K562 (cell line): Measurements from ENCODE around the gene CDKL1. TPM values are rescaled to one million over a fixed set of nuclear protein-coding genes. Genes with fewer than 3 reads are reported as not detected.

Experiments
- ATAC-seq: fragments of 200-7000 bp; cut with Tn5 transposase; 3 replicates; pipeline ENCODE4 v1.9.1; 2020; ENCODE audit warnings: moderate library complexity
- BruUV-seq: library from RNA; stranded (reverse); fragments of 400-500 nt; replicated peaks from 2 replicates; lab custom pipeline; 2021; lab: Mats Ljungman, UMichigan
- CTCF ChIA-PET: fragments of 300-600 bp; formaldehyde crosslinking; extraction: SDS; loops from one replicate; lab custom pipeline; 2021; ENCODE audit warnings: low intra/inter-chr PET ratio; lab: Yijun Ruan, JAX
- POLR2A ChIA-PET: fragments of 300-600, 350-650 bp; sonication (Branson Sonifier 250); formaldehyde crosslinking; extraction: SDS; loops from one replicate; lab custom pipeline; 2021; ENCODE audit warnings: antibody characterized with exemption, inconsistent platforms; lab: Yijun Ruan, JAX
- DNase-seq, 4 experiments: peaks; one replicate each; pipeline versions ENCODE4 v3.0.0 to v3.0.0-alpha.2; 2011 to 2018; ENCODE audit warnings: low spot score in 3 of 4, mixed read lengths in 3 of 4; ENCODE audit errors: extremely low read depth in 1 of 4
- FAIRE-seq: peaks from 2 replicates; lab custom pipeline; 2011; peaks lifted over from hg19 to GRCh38; lab: Jason Lieb, UNC
- H2AFZ ChIP-seq: 2 replicates; pipeline ENCODE4 v1.6.0; 2011; ENCODE audit warnings: low read depth, low read length, control low read depth, inconsistent platforms
- H3K27ac ChIP-seq: fragments of 200-600 bp; 3 replicates; pipeline ENCODE4 v1.8.0; 2011; ENCODE audit warnings: low read depth, mild to moderate bottlenecking, control low read depth, inconsistent platforms, low read length, moderate library complexity, mixed read lengths; ENCODE audit errors: extremely low read depth
- H3K27me3 ChIP-seq, 2 experiments: fragments of 300-600 bp in 1 of 2; 2 replicates in 1 of 2; 3 replicates in 1 of 2; pipeline versions ENCODE4 v1.6.0 to v1.8.0; 2011; ENCODE audit warnings: inconsistent platforms in 2 of 2, low read length in 2 of 2, mild to moderate bottlenecking in 1 of 2, mixed read lengths in 1 of 2, moderate library complexity in 1 of 2; ENCODE audit not compliant: control insufficient read depth in 2 of 2, insufficient read depth in 2 of 2
- H3K36me3 ChIP-seq: fragments of 300-600 bp; 3 replicates; pipeline ENCODE4 v1.8.0; 2011; ENCODE audit warnings: mild to moderate bottlenecking, low read length, inconsistent platforms; ENCODE audit not compliant: control insufficient read depth, insufficient read depth
- H3K4me1 ChIP-seq, 2 experiments: fragments of 200-600 bp in 1 of 2; replicated peaks in 1 of 2; 2 replicates in 1 of 2; 3 replicates in 1 of 2; pipeline versions ENCODE4 v1.5.1 to v1.8.0; 2011; ENCODE audit warnings: inconsistent platforms in 2 of 2, low read length in 2 of 2, mild to moderate bottlenecking in 1 of 2, mixed read lengths in 1 of 2, moderate library complexity in 1 of 2; ENCODE audit not compliant: control insufficient read depth in 2 of 2, insufficient read depth in 2 of 2
- H3K4me2 ChIP-seq: 2 replicates; pipeline ENCODE4 v1.6.1; 2011; ENCODE audit warnings: low read length, control low read depth, inconsistent platforms, mixed read lengths; ENCODE audit not compliant: insufficient read depth
- H3K4me3 ChIP-seq: fragments of 200-600 bp; sonication (generic), shearing (Covaris generic); 2 replicates; pipeline ENCODE4 v1.5.1; 2016; ENCODE audit warnings: control low read depth, inconsistent platforms
- H3K79me2 ChIP-seq: fragments of 200-600 bp; 3 replicates; pipeline ENCODE4 v1.8.0; 2011; ENCODE audit warnings: low read length, inconsistent platforms; ENCODE audit not compliant: control insufficient read depth, insufficient read depth
- H3K9ac ChIP-seq, 2 experiments: 2 replicates each; pipeline versions ENCODE4 v1.6.0 to v1.6.1; 2011; ENCODE audit warnings: low read depth in 2 of 2, low read length in 2 of 2, control low read depth in 1 of 2, inconsistent platforms in 1 of 2, mild to moderate bottlenecking in 1 of 2, mixed read lengths in 1 of 2; ENCODE audit not compliant: insufficient read depth in 1 of 2
- H3K9me1 ChIP-seq: one replicate; pipeline ENCODE4 v1.6.0; 2011; ENCODE audit warnings: inconsistent platforms, mild to moderate bottlenecking, low read length, moderate library complexity; ENCODE audit not compliant: control insufficient read depth, insufficient read depth
- H3K9me3 ChIP-seq: replicated peaks from 2 replicates; pipeline ENCODE4 v1.5.1; 2011; ENCODE audit warnings: low read depth, low read length, inconsistent platforms; ENCODE audit not compliant: control insufficient read depth, insufficient read depth
- H4K20me1 ChIP-seq: replicated peaks from 2 replicates; pipeline ENCODE4 v1.6.1; 2011; ENCODE audit warnings: low read length, inconsistent platforms, mixed read lengths; ENCODE audit not compliant: control insufficient read depth, insufficient read depth
- MITF ChIP-seq: IDR thresholded peaks from 2 replicates; pipeline ENCODE4 v1.6.1; 2014; ENCODE audit warnings: antibody characterized with exemption
- MYNN ChIP-seq, 2 experiments: sonication (generic); formaldehyde crosslinking in 1 of 2; IDR thresholded peaks; 2 replicates each; pipeline versions ENCODE4 v1.5.0 to v1.6.1; 2016 to 2020; ENCODE audit warnings: antibody characterized with exemption in 1 of 2, missing genetic modification reagents in 1 of 2
- NFXL1 ChIP-seq: fragments of 450-650 bp; formaldehyde crosslinking; IDR thresholded peaks from 2 replicates; pipeline ENCODE4 v1.4.0; 2021; ENCODE audit warnings: mild to moderate bottlenecking
- NR0B1 ChIP-seq: fragments of 450-650 bp; IDR thresholded peaks from one replicate; pipeline ENCODE4 v1.6.1; 2018; ENCODE audit warnings: mild to moderate bottlenecking, moderate library complexity; ENCODE audit not compliant: partially characterized antibody
- POLR2AphosphoS5 ChIP-seq: IDR thresholded peaks from 2 replicates; pipeline ENCODE4 v1.6.1; 2011; ENCODE audit warnings: mild to moderate bottlenecking, low read depth, low read length, moderate library complexity; ENCODE audit not compliant: control insufficient read depth, insufficient read depth
- RBM17 ChIP-seq: fragments of 200-400 bp; formaldehyde crosslinking; IDR thresholded peaks from 2 replicates; pipeline ENCODE4 v1.6.1; 2017; ENCODE audit warnings: low read depth, mild to moderate bottlenecking, low read length, borderline replicate concordance
- SOX6 ChIP-seq: fragments of 450-650 bp; IDR thresholded peaks from 2 replicates; pipeline ENCODE4 v1.6.1; 2014; ENCODE audit warnings: mild to moderate bottlenecking
- WGBS: fragments of 100-300 bp; shearing (Covaris generic); methylation state at CpG from one replicate; pipeline ENCODE4 v1.1.6; 2016; ENCODE audit warnings: low coverage, mixed read lengths; ENCODE audit not compliant: insufficient coverage; ENCODE audit errors: missing lambda C conversion rate; 5-methylcytosine and 5-hydroxymethylcytosine counted together
- in situ Hi-C: fragments of 300-500 bp; cut with MboI; formaldehyde crosslinking; loops from 4 replicates; pipeline ENCODE4 v1.15.0; 2018; ENCODE audit warnings: inconsistent platforms, mixed read lengths
- intact Hi-C: fragments of 100-400 bp; cut with micrococcal nuclease; formaldehyde crosslinking; loops from 2 replicates; pipeline ENCODE4 v1.14.2; 2022
- polyA plus RNA-seq, 8 experiments: library from polyadenylated mRNA; depleted of rRNA in 4 of 8; stranded (reverse) in 5 of 8; unstranded in 3 of 8; fragments of >200 nt; fragmentation: Nextera tagmentation in 2 of 8; fragmentation: Illumina TruSeq in 1 of 8; extraction: Ambion mirVana in 2 of 8; extraction: Trizol in 1 of 8; gene quantifications; 2 replicates each; pipeline versions ENCODE4 v1.2.1 to v1.2.3, GENCODE V29; 2011 to 2014; ENCODE audit warnings: inconsistent platforms in 1 of 8, missing spikeins in 1 of 8
- total RNA-seq, 7 experiments: library from RNA; depleted of rRNA in 6 of 7; stranded (reverse); fragments of >200 nt in 6 of 7; fragmentation: Illumina TruSeq in 2 of 7; extraction: Trizol in 2 of 7; gene quantifications; 2 replicates each; pipeline versions ENCODE4 v1.2.1 to v1.2.3, GENCODE V29; 2011 to 2021; ENCODE audit warnings: low replicate concordance in 1 of 7

CDKL1 gene
- total and polyA plus RNA-seq, 9 of the 15 experiments (the other 6 are each of a cell fraction or from before 2014, with no cell fraction given) = 2.3 to 35.0 (median 7.5) TPM

- no peaks in the 10 kb centered on the region for H3K9me1 ChIP-seq
- WGBS = 86% methylated on average over 2 of the region's 2 CpGs
- POLR2A ChIA-PET = interaction anchor here (0.8 to 1.0 kb wide), 2 partner anchors 13 to 16 kb away, joined by 3 read pairs; no protein-coding TSS in a partner anchor
- in situ Hi-C loops (no loop called here), intact Hi-C loops (no loop called here)
- H3K4me1 ChIP-seq = peaks cover 0 to 16% of the 10 kb centered on the region in 2 experiments; a peak in 3 of 5 replicates
- no peak overlapping the region for H3K27ac ChIP-seq
- DNase-seq (no peak), FAIRE-seq (no peak), ATAC-seq (no peak)
- no peaks in the 10 kb centered on the region for H3K9me3 ChIP-seq
- no TSS peak for BruUV-seq
- CTCF ChIA-PET = no interaction called here
- no peak overlapping the region for H3K4me3 ChIP-seq
- H4K20me1 ChIP-seq = no peaks in the 10 kb centered on the region
- no peak for TF ChIP-seq SOX6
- TF ChIP-seq MYNN (IDR thresholded peaks at IDR 0.05) = no peak
- TF ChIP-seq MYNN (CRISPR knock-in tag; IDR thresholded peaks at IDR 0.05) = no peak
- no peak for TF ChIP-seq NFXL1 (CRISPR knock-in tag)
- TF ChIP-seq RBM17 = no peak
- no peak for TF ChIP-seq POLR2AphosphoS5
- TF ChIP-seq MITF = no peak
- TF ChIP-seq NR0B1 = no peak
- H3K27me3 ChIP-seq = no peaks in the 10 kb centered on the region
- H3K36me3 ChIP-seq = no peaks in the 10 kb centered on the region
- H3K9ac ChIP-seq = peak overlapping the region in 1 of 2 experiments; percentile 35; a peak in 1 of 4 replicates
- H3K79me2 ChIP-seq = no peaks in the 10 kb centered on the region
- H3K4me2 ChIP-seq = no peak overlapping the region
- H2AFZ ChIP-seq = no peak overlapping the region
Measured at GRCh38 chr14:50350975-50351374, 45.7 kb downstream of the CDKL1 start.
